ENCODE measurements around the gene TM6SF1.
"Not testable (repeated sequence)": the region's sequence is repeated elsewhere in the genome, so short reads cannot be mapped to it uniquely, and the experiment has no call there.

TM6SF1 gene

DNA sequence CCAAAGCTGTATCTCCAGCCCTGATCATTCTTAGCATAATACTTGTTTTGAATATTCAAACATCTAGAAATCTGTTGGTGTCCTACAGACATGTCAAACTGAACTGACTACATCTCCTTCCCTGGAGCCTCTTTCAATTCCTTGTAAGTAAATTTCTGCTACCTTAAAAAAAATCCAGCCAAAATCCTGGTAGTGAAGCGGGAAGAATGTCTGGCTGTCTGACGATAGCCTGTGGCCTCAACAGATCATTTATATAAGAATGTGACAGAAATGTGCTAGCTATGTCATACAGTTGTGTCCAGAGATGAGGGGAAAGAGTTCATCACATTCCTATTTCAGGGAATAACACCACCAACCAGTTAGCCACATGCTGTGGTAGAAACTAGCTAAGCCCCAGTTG, 18.6 kb upstream of the TM6SF1 start:
- DNase-seq (ENCODE audit: low read depth, low spot score) = no peak
- no peak for TF ChIP-seq CTCF (IDR thresholded peaks at IDR 0.05; ENCODE audit: insufficient read depth, low read length, missing control alignments)
- no peak overlapping the region for H3K4me3 ChIP-seq (ENCODE audit: low read depth, low read length)
- CTCF ChIA-PET = no interaction called here
- POLR2A ChIA-PET = no interaction called here

DNA sequence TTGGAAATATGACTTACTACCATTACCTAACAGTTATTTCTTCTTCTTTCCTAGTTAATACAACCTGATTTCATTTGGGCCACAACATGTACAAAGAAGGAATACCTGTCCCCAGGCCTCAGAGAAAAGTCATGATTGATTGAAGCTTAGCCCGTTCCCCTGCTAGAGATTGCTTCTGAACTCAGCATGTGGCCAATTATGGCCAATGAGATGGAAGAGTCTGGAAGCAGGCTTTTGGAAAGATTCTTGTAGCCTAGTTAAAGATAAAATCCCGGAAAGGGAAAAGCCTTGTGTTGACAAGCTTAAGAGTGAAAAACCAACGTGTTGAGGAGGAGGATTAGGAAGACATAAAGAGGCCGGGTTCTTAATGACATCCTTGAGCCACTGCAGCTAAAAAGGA, 17.0 kb upstream of the TM6SF1 start:
- no peak for DNase-seq (ENCODE audit: low read depth, low spot score)
- ChIA-PET POLR2A (no interaction called here), CTCF (no interaction called here)
- TF ChIP-seq CTCF (IDR thresholded peaks at IDR 0.05; ENCODE audit: insufficient read depth, low read length, missing control alignments) = no peak
- no peak overlapping the region for H3K4me3 ChIP-seq (ENCODE audit: low read depth, low read length)

- POLR2A ChIA-PET; CTCF ChIA-PET; H3K4me3 ChIP-seq (ENCODE audit: low read depth, low read length); DNase-seq (ENCODE audit: low read depth, low spot score): not testable (repeated sequence)
These were observed 15.5 kb upstream of the TM6SF1 start for GRCh38 chr15:83091965-83092308.

DNA sequence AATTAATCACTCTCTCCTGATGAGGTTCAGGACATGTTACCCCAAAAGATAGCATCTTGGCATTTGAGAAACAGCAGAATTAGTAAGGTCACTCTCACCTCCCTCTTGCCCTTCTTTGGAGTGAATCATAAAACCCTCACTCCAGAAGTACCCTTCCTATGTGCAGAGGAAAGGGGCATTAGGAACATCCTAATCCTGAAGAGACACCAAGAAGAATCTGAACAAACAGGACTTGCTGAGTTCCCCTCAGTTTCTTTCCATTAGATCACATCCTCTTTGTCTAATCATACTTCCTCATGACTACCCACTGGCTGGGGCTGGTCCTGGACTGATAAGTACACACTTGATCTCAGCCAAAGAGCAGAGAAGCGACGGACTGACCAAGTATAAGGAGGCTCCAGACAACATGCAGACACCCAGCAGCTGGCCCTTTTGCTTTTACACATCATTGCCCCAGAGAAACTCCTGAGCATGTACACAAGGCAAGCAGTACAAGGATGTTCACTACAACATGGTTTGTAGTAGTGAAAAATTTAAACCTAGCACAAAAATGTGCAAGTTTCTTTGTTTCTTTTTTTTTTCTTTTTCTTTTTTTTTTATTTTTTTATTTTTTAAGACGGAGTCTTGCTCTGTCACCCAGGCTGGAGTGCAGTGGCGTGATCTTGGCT, 15.0 kb upstream of the TM6SF1 start:
- no peak for DNase-seq (ENCODE audit: low read depth, low spot score)
- TF ChIP-seq CTCF (IDR thresholded peaks at IDR 0.05; ENCODE audit: insufficient read depth, low read length, missing control alignments) = no peak
- no peak overlapping the region for H3K4me3 ChIP-seq (ENCODE audit: low read depth, low read length)
- ChIA-PET CTCF (no interaction called here), POLR2A (no interaction called here)

DNA sequence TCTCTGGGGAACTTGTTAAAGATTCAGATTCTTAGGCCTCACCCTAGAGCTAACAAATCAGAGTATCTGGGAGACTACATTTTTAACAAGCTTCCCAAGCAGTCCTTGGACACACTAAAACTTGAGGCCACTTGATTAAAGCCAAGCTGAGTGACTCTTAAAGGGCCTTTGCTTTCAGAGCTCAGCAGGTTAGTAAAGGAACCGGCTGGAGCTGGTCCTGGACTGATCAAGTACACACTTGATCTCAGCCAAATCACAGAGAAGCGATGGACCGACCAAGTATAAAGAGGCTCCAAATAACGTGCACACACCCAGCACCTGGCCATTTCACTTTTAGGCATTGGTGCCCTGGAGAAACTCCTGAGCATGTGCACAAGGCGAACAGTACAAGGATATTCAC, 12.9 kb upstream of the TM6SF1 start:
- CTCF ChIA-PET = no interaction called here
- no peak overlapping the region for H3K4me3 ChIP-seq (ENCODE audit: low read depth, low read length)

DNA sequence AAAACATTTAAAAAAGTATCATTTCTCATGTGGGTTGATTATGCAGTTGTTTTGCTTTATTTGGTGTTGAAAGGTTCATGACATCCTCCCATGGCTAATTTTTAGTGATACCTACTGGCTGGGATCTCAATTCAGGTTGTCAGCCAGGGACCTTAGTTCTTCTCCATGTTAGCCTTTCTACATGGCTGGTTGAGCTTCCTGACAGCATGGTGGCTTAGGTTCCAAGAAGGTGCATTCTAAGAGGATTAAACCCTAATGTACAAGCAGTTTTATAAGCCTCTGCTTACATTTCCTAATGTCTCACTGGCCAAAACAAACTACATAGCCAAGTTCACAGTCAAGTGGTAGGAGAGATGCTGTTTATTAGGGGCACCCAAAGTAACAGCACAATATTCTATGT, 9.4 kb upstream of the TM6SF1 start:
- POLR2A ChIA-PET = no interaction called here
- CTCF ChIA-PET = no interaction called here
- H3K4me3 ChIP-seq (ENCODE audit: low read depth, low read length) = no peak overlapping the region
- TF ChIP-seq CTCF (IDR thresholded peaks at IDR 0.05; ENCODE audit: insufficient read depth, low read length, missing control alignments) = no peak
- no peak for DNase-seq (ENCODE audit: low read depth, low spot score)

More for the DNA sequence above, 12.9 kb upstream of the TM6SF1 start:
- DNase-seq (ENCODE audit: low read depth, low spot score) = no peak
- TF ChIP-seq CTCF (IDR thresholded peaks at IDR 0.05; ENCODE audit: insufficient read depth, low read length, missing control alignments) = no peak
- POLR2A ChIA-PET = no interaction called here

DNA sequence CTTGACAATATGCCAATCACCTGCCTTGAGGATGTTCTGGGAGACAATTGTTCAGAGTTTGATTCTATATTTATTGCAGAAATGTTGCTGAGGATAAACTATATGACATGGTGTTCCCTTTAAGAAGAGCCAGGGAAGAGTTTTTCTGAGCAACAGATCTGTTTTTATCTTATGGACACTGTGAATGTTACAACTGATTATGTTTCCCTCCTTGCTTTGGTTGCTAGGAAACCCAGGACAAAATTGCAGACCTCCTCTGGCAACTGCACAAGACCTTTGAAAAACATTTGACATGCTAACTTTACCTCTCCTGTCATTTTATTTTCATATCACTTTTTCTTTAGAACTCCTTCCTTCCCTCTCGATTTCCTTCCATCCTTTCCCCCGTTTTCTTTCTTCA, 8.2 kb upstream of the TM6SF1 start:
- DNase-seq (ENCODE audit: low read depth, low spot score) = no peak
- POLR2A ChIA-PET = no interaction called here
- CTCF ChIA-PET = no interaction called here
- H3K4me3 ChIP-seq (ENCODE audit: low read depth, low read length) = no peak overlapping the region
- no peak for TF ChIP-seq CTCF (IDR thresholded peaks at IDR 0.05; ENCODE audit: insufficient read depth, low read length, missing control alignments)

All from AG04449 (cell line).